Stimulated activated CD4-positive, alpha-beta T cell treated with anti-CD3 and anti-CD28 coated beads, TNF-alpha, amount 100 ng/mL, for 4 hours (primary cell): Measurements from ENCODE around the gene EIF4E.
A peak's percentile ranks its signal among the peaks of the same experiment; 100 is the strongest.
"Not testable (repeated sequence)": the region's sequence is repeated elsewhere in the genome, so short reads cannot be mapped to it uniquely, and the experiment has no call there.

Experiments used
- DNase-seq, 3 experiments: peaks; one replicate each; pipeline ENCODE4 v3.0.0-alpha.2; 2020; ENCODE audit warnings: low read depth in 3 of 3

EIF4E gene, protein sequence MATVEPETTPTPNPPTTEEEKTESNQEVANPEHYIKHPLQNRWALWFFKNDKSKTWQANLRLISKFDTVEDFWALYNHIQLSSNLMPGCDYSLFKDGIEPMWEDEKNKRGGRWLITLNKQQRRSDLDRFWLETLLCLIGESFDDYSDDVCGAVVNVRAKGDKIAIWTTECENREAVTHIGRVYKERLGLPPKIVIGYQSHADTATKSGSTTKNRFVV

GRCh38 chr4:98928505-98929340 is at the start of gene EIF4E:
EIF4E (minus strand) TSS chr4:98929133; CDS start chr4:98929112, 21 bp downstream.
- DNase-seq = peak; percentile 81 to 95 (median 92)

DNA sequence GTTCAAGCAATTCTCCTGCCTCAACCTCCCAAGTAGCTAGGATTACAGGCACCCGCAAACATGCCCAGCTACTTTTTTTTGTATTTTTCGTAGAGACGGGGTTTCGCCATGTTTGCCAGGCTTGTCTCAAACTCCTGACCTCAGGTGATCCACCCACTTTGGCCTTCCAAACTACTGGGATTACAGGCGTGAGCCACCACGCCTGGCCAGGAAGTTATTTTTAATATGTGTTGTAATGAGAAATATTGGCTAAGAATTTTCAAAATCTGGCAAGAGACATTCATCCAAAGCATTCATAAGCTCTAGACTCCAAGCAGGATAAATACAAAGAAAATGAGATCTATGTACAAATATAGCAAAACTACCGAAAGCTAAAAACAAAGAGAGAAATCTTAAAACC is 48.6 kb upstream of the EIF4E start:
- no peak for DNase-seq

- DNase-seq = no peak
Observed at GRCh38 chr4:98976716-98977115, 47.8 kb upstream of the EIF4E start.

- no peak for DNase-seq
Observed at GRCh38 chr4:98969878-98970785, 41.2 kb upstream of the EIF4E start.

DNA sequence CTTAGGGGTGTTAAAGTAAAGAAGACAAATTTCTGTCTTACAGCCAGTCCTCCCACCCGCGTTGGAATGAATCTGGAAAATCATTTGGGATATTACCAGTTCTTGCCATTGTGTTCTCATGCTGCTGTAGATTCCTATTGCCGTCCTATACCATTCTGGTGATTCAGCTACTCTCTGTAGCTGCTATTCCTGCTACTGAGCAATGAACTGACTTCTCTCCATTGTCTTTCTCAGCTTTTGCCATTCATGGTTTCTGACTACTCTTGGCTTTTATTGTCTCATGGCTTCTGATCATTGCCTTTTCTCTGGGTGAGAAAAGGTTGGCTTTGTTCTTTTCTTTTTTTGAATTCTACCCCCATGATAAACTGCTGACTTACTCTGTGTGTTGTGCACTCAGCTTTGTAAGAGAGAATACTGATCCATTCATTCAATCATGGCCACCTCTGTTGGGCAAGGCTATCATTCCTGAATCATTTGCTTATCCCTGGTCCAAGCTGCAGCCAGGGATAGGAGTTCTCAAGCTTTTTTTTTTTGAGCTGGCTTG is 38.9 kb upstream of the EIF4E start:
- no peak for DNase-seq

DNA sequence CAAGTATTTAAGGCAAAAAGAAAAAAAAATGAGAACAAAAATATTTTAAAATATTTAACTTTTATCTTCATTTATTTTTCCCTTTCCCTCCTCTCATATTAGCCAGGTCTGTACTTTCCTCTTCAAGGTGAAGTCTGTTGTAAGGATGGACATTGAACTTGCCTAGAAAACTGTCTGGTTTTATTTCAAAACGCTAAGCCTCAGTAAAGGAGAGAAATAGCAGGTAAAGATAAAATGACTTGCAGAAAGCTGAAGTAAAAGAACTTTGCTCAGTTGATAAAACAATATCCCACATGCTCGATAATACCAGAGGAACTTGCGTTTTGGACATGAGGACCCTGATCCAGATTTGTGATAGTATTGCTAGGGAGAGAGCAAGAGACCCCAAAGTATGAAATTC is 38.0 kb upstream of the EIF4E start:
- DNase-seq = no peak

GRCh38 chr4:98963538-98964433 is 34.9 kb upstream of the EIF4E start:
- no peak for DNase-seq

DNA sequence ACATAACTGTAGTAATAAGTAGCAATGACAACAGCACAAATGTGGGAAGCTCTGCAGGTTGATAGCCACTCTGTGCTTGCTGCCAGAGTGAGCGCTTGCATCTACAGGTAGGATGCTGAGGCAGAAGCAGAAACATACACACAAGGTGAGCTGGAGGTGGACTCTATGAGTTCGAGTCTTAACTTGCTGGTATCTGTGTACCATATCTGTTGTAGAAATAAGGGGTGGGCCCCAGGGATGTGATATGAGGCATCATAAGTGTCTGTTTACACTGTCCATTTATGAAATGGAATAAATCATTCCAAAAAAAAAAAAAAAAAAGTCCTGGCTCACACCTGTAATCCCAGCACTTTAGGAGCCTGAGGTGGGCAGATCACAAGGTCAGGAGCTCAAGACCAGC is 32.8 kb upstream of the EIF4E start:
- DNase-seq = no peak

- no peak for DNase-seq
Observed at GRCh38 chr4:98959411-98959810, 30.5 kb upstream of the EIF4E start.

DNA sequence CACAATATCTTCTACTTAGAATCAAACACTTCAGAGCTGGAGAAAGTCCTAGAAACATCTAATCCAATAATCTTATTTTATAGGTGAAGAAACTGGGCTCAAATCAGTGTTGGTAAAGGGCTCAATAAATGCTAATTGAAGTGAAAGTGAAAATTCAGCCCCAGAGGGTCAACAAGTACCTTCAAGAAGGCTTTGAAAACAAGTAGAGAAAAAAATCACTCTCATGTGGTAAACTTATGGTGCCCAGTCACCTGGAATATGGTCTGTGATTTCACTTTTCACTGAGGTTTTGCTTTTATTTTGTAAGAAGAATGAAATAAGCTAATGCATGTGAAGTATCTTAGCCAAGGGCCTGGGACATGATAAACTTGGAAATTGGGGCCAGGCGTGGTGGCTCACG is 29.1 kb upstream of the EIF4E start:
- no peak for DNase-seq

DNA sequence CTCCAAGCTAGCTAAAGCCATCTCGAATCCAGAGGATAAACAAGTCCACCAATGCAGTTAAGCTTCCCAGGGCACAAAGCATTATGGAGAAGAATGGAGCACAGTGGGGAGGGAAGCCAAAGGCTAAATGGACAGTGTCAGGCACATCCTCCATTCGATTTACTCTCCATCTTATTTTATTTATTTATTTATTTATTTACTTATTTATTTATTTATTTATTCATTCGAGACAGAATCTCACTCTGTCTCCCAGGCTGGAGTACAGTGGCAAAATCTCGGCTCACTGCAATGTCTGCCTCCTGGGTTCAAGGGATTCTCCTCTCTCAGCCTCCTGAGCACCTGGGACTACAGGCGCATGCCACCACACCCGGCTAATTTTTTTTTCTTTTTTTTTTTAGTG is 26.3 kb upstream of the EIF4E start:
- DNase-seq = no peak

GRCh38 chr4:98951710-98952109 is 22.8 kb upstream of the EIF4E start:
- DNase-seq = no peak

DNA sequence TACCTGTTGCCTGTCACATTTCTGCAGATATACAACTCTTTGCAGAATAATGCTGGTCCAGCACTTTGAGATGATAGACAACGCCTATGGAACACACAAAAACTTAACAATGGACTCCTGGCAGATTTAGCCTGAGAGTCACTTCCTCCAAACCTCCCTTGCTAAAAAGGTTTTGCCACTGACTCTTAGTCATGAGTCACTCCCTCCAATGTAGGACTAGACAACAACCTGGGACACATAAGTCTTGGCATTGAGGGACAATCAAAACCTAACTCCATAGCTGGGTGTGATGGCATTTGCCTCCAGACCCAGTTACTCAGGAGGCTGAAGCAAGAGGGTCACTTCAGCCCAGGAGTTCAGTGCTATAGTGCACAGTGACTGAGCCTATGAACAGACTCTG is 22.0 kb upstream of the EIF4E start:
- no peak for DNase-seq

DNA sequence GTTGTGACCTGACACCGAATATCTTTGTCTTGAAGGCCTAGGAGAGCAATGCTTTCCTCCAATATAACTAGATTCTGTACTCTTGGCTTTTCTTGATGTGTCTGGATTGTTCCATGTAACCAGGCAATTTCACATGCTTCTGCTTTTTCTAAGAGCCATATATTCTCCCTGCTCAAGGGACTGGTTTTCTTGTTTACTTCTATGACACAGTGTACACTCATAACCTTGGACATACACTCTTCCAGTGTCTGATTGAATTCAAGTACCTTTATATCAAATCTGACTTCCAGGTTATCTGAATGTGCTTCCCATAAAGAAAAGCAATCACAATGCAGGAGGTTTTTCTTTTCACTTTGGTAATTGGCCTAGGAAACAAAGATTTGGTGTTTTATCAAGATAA is 17.4 kb upstream of the EIF4E start:
- DNase-seq = no peak

DNA sequence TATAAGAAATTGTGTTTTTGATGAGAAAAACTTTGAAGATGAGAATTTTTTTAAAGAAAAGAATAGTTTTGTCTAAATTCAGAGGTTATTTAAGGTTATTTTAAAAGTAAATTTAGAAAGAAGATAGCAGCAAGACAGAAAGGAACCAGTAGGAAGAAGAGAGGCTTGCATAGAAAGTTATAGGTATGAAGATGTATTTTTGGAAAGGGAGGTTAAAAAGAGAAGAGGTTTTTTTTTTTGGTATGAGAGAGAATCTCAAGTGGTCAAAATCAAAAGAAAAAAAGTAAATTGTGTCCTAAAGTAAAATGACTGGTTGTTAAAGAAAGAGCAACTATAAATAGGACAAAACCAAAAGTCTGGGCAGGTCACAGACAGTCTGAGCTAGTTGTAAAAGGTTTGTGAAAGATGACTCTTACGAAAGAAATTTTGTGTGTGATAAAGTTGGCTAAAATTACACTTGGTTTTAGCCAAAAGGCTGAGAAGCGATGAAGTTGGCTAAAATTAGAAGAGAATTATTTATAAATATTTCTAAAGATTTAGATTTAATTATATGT is 16.4 kb upstream of the EIF4E start:
- DNase-seq = no peak

GRCh38 chr4:98939892-98940298 is 11.0 kb upstream of the EIF4E start:
- DNase-seq = no peak

- no peak for DNase-seq
Observed at GRCh38 chr4:98939438-98939837, 10.5 kb upstream of the EIF4E start.

GRCh38 chr4:98937986-98938720 is 9.2 kb upstream of the EIF4E start:
- no peak for DNase-seq

DNA sequence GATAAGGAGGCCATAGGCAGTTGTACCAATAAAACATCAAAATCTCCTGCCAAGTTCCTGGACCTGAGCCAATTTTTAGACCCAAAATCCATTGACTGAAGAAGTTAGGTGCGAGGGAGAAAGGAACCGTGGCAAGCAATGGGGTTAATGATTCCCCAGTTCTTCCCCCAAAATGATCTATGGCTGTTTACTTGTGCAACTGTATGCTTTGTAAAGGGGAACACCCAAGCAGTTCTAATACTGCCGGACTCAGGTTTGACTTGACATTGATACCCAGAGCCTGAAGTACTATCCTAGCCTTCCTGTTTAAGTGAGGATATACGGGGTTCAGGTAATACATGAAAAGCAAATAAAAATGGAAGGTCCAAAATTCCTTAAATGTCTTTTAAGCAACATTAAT is 6.7 kb upstream of the EIF4E start:
- DNase-seq = no peak

- not testable (repeated sequence) for DNase-seq
Observed at GRCh38 chr4:98934851-98935250, 5.9 kb upstream of the EIF4E start.
